Stimulated activated CD8-positive, alpha-beta memory T cell treated with anti-CD3 and anti-CD28 coated beads, Interleukin-15, amount 100 ng/mL, for 48 hours (primary cell): Measurements from ENCODE around the gene DGCR6L.
"Not testable (repeated sequence)": the region's sequence is repeated elsewhere in the genome, so short reads cannot be mapped to it uniquely, and the experiment has no call there.

Source experiments
- DNase-seq, 2 donors: peaks; one replicate each; pipeline ENCODE4 v3.0.0-alpha.2; 2020; ENCODE audit warnings: low read depth in 2 of 2

DGCR6L gene

GRCh38 chr22:20308806-20309650, 10.8 kb downstream of the DGCR6L start:
- DNase-seq: not testable (repeated sequence)

DNA sequence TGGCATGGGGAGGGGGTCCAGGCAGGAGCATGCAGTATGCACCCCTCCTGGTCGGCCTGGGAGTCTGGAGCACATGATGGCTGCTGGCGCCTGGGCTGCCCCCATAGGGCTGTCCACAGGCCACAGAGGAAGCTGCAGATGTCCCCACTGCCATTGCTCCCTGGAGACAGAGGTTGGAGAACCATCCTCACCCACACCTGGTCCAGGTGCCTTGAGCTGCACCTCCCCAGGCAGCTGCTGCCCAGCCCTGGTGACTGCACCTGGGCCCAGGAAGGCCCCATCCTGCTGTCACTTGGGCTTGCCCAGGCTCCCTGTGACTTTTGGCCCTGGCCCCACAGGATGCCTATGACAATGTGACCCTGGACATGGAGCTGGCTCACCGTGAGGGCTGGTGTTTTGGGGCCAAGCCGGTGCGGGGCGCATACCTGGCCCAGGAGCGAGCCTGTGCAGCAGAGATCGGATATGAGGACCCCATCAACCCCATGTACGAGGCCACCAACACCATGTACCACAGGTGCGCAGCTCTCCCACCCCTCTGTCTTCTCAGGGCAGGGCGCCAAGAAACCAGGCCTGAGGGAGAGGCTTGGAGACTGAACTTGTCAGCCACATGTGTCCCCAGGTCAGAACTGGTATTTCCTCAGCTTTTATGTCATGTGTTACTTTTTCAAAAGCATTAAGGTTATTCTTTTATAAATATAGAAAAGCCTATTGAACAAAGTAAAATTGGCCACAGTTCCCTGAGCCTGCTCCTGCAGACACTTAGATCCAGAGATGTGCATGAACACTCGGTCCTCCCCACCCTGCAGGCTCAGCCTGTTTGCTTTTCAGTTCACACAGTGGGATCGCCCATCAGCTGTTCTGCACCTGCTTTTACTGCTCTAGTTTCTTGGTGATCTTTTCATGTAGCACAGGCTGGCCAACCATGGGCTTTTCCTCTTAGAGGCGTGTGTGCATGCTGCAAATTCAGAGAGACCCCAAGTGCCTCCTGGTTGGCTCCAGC, 12.1 kb downstream of the DGCR6L start:
- DNase-seq: not testable (repeated sequence)

- DNase-seq: not testable (repeated sequence)
Measured at GRCh38 chr22:20306646-20307447, 13.0 kb downstream of the DGCR6L start.

DNA sequence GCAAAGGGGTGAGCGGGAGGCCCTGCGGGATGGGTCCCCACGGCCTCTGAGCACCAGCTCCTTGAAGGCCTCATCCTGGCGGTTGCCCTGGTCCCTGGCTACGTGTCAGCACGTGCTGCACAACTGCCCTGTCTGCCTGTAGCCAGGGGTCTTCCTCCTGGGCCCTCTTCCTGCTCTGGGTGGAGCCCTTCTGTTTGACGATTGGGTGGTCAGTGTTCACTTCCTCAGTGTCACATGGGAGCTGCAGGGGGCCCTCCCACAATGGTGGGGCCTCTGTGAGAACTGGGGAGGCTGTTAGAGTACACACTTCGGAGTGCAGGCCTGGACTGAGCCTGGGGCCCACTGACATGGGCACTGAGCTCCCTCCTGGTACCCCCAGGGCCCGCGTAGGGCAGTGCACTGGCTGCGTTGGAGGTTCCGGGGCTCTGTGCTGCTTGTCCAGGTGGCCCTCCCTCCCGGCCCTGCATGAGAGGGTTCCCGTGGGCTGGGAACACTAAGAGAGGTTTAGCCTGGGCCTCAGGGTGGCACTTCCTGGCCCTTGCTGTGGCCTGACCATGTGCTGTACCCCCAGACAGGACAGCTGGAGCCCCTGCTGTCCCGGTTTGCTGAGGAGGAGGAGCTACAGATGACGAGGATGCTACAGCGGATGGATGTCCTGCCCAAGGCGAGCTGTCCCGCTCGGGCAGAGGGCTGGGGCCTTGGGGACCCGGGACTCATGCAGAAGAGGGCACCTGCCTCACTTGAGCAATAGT, 13.8 kb downstream of the DGCR6L start:
- no peak for DNase-seq

DNA sequence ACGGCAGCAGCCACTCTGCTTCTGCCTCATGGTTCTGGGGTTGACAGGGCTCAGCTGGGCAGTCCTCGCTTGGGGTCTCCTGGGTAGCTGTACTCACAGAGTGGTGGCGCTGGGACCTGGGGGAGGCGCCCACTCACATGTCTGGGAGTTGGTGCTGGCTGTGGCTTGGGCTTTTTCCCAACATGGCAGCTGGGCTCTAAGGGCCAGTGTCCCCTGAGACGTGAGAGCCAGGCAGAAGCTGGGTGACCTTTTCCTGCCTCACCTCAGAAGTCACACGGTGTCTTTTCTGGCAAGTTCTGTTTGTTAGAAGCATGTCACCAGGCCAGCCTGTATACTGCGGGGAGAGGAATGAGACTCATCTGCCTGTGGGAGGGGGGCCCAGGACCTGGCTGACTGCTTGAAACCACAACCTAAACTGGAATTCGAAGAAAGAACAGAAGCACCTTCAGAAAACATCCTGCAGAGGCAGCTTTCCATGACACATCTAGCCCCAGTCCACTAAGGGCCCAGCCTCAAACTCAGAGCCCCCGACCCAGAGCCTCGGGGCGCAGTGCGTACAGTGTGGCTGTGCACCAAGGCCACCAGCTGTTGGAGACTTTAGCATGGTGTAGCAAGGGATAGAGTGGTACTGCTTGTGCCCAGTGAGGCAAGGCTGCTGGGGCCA, 14.5 kb downstream of the DGCR6L start:
- DNase-seq: not testable (repeated sequence)

DNA sequence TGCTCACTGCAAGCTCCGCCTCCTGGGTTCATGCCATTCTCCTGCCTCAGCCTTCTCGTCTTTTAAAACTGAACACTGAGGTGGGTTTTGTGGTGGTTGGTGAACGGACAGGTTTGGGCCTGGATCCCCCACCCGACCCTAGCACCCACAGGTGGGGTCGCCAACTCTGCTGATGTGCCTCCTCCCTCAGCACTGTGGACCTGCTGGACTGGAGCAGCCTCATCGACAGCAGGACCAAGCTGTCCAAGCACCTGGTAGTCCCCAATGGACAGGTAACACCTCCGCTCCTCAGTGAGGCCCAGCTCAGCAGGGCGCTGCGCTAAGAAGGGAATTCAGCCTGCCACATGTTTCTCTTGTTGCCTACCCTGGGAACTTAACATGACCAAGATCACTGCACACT, 15.2 kb downstream of the DGCR6L start:
- no peak for DNase-seq

- DNase-seq: not testable (repeated sequence)
Measured at GRCh38 chr22:20303229-20303534, 16.7 kb downstream of the DGCR6L start.

GRCh38 chr22:20302438-20303228, 17.2 kb downstream of the DGCR6L start:
- no peak for DNase-seq

DNA sequence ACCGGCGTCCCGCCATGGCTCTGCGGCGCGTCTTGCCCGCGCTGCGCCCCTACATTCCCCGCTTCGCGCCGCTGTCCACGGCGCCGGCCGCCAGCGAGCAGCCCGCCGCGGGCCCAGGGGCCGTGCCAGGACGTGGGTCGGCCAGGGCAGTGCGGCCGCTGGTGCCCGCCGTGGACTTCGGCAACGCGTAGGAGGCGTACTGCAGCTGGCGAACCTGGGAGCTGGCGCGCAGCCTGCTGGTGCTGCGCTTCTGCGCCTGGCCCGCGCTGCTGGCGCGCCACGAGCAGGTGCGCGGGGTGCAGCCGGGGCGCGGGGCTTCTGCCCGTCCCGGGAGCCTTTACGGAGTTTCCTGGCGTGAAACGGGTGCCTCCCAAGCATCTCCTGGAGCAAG, 20.1 kb downstream of the DGCR6L start:
- no peak for DNase-seq

DNA sequence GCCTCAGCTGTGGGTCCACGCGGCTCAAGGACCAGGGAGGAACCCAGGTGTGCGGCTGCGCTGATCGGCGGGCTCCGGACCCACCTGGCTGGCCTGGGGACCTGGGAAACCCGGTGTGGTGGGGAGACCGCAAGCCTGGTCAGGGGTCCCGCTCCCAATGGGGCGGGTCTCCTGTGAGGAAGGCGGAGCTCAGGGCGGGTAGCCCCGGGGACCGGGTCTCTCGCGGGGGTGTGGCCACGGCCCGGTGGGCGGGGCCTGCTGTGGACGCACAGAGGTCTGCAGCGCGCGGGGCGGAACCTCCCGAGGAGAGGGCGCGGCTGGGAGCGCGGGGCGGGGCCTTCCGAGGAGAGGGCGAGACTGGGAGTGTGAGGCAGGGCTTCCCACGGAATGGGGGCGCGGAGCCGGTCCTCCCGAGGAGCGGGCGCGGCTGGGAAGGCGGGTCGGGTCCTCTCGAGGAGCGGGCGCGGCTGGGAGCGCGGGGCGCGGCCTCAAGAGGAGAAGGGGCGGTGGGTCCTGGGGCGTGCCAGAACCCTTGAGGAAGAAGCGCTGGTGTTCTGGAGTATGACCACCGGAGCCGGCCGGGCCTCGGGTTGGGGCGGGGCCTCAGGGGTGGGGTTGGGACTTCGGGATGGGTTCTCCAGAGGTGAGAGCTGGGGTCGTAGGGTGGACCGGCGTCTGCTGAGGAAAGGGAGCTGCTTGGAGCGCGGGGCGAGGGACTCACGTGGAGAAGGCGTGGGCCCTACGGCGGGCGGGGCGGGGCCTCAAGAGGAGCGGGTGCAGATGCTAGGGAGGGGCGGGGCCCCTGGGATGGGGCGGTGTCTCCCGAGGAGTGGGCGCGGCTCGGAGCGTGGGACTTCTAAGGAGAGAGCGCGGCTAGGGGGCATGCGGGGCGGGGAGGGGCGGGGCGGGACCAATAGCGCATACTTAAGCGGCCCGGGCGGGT, 20.8 kb downstream of the DGCR6L start:
- DNase-seq: peak; percentile 79 to 86

- DNase-seq: no peak
Measured at GRCh38 chr22:20298110-20298802, 21.6 kb downstream of the DGCR6L start.

- no peak for DNase-seq
Measured at GRCh38 chr22:20297414-20298109, 22.3 kb downstream of the DGCR6L start.

GRCh38 chr22:20296598-20296997, 23.3 kb downstream of the DGCR6L start:
- no peak for DNase-seq

DNA sequence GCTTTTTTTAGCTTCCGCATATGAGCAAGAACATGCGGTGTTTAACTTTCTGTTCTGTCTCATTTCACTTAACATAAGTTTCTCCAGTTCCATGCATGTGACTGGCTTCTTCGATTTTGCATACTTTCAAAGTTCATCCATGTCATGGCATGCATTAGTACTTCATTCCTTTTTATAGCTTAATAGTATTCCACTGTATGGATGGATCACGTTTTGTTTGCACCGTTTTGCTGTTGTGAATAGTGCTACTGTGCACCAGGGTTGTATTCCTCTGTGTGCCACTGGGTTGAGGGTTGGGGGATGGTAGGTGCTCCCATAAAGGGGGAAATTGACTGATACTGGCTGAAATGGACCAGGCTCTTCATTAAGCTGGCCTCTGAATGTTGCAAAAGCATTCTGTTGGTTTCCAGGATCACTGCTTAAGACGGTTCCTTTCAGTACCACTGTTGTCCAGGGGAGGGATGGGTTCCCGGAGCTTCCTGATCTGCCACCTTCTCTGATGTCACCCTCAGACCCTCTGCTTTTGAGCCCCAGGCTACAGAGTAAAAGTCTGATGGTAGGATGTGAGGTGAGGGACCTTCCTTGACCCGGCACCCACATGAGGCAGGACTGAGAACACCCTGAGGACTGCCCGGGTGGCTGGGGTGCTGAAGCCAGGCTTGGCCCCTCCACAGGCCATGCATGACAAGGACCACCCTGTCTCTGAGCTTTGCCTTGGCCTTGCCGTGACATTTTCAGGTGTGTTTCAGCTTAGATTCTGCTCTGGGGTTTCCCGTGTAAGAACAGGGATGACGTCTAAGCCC, 24.4 kb downstream of the DGCR6L start:
- no peak for DNase-seq

GRCh38 chr22:20292673-20293232, 27.1 kb downstream of the DGCR6L start:
- DNase-seq: no peak

DNA sequence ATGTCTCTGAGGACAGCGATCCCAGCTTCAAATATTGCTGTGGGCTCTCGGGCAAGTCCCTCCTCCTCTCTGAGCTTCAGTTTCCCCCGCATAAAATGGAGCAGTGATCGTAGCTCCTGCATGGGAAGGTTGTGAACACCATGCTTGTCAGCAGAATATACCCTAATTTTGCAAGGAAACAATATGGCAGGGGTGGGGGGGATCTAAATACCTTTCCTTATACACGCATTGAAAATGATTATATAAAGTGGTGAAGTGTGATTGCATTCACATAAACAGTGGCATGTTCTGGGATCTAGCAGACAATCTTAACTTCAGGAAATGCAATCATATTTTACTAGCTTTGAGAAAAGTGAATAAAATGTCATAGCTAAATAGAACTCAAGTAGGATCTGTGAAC, 27.8 kb downstream of the DGCR6L start:
- DNase-seq: no peak
